ENCODE measurements around the gene SRCAP. TPM values are rescaled to one million over a fixed set of nuclear protein-coding genes. Genes with fewer than 3 reads are reported as not detected.

The SRCAP gene
- total RNA-seq, 1 donor from 2014 or later, result 79.7 TPM

GRCh38 chr16:30669903-30670824, 28.8 kb upstream of the SRCAP start:
- H3K9me3 Mint-ChIP-seq, result no peaks in the 10 kb centered on the region
- DNase-seq (ENCODE audit: low spot score in 2 of 2, unreplicated experiment in 2 of 2), result no peak

DNA sequence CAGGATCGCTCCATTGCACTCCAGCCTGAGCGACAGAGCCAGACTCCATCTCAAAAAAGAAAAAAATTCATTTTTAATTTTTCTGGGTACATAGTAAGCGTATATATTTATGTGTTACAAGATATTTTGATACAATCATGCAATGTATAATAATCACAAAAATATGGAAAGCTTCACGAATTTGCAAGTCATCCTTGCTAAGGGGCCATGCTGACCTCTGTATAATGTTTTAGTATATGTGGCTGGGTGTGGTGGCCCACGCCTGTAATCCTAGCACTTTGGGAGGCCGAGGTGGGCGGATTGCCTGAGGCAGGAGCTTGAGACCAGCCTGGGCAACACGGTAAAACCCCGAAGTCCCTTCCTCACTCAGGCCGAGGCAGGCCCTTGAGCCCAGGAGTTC, 23.8 kb upstream of the SRCAP start:
- TF ChIP-seq, protein P1, sequence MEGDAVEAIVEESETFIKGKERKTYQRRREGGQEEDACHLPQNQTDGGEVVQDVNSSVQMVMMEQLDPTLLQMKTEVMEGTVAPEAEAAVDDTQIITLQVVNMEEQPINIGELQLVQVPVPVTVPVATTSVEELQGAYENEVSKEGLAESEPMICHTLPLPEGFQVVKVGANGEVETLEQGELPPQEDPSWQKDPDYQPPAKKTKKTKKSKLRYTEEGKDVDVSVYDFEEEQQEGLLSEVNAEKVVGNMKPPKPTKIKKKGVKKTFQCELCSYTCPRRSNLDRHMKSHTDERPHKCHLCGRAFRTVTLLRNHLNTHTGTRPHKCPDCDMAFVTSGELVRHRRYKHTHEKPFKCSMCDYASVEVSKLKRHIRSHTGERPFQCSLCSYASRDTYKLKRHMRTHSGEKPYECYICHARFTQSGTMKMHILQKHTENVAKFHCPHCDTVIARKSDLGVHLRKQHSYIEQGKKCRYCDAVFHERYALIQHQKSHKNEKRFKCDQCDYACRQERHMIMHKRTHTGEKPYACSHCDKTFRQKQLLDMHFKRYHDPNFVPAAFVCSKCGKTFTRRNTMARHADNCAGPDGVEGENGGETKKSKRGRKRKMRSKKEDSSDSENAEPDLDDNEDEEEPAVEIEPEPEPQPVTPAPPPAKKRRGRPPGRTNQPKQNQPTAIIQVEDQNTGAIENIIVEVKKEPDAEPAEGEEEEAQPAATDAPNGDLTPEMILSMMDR (IDR thresholded peaks at IDR 0.05; ENCODE audit: unreplicated experiment), result no peak
- Mint-ChIP-seq H3K9me3 (no peaks in the 10 kb centered on the region), H3K4me3 (no peak overlapping the region), H3K36me3 (peaks cover 9% of the 10 kb centered on the region), H3K27me3 (ENCODE audit: low read depth) (peaks cover 4% of the 10 kb centered on the region), H3K4me1 (no peaks in the 10 kb centered on the region), H3K27ac (no peak overlapping the region)
- DNase-seq (ENCODE audit: low spot score in 2 of 2, unreplicated experiment in 2 of 2), result no peak

More at GRCh38 chr16:30669903-30670824, 28.8 kb upstream of the SRCAP start:
- Mint-ChIP-seq H3K27ac (no peak overlapping the region), H3K4me3 (no peak overlapping the region), H3K36me3 (peaks cover 33% of the 10 kb centered on the region), H3K4me1 (no peaks in the 10 kb centered on the region), H3K27me3 (ENCODE audit: low read depth) (peaks cover 1% of the 10 kb centered on the region)
- TF ChIP-seq, protein P1 (IDR thresholded peaks at IDR 0.05; ENCODE audit: unreplicated experiment), result no peak

DNA sequence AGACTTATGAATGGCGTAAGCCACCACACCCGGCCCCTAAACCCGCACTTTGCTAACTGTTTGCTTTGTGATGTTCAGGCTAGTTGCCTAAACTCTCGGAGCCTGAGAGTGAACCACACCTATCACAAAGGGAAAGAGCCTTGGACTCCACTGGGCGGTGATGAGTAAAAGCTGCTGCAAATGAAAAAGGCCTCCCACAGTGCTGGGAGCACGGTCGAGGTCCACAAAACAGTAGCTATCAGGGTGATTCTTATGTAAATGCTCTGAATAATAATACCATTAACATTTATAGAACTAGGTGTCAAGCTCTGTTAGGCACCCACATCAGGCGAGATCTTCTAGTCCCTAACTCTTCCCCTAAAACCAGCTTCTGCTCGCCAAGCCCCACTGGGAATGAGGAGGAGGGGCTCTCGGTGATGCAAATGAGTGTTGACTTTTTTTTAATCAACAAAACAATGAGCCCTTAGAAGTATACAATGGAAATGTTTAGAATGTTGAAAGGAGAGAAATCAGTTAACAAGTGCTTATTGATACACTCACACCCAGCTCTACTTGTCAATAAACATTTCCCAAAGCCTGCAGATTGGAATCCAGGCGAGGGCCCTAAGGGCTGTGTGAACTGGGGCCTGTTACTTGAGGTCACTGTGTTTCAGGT, 20.9 kb upstream of the SRCAP start:
- H3K9me3 Mint-ChIP-seq, result no peaks in the 10 kb centered on the region
- H3K4me3 Mint-ChIP-seq, result no peak overlapping the region
- no peak for DNase-seq (ENCODE audit: low spot score in 2 of 2, unreplicated experiment in 2 of 2)
- TF ChIP-seq, protein P1 (IDR thresholded peaks at IDR 0.05; ENCODE audit: unreplicated experiment), result no peak
- H3K27ac Mint-ChIP-seq, result no peak overlapping the region
- peaks cover 8% of the 10 kb centered on the region for H3K27me3 Mint-ChIP-seq (ENCODE audit: low read depth)
- H3K36me3 Mint-ChIP-seq, result no peaks in the 10 kb centered on the region
- no peaks in the 10 kb centered on the region for H3K4me1 Mint-ChIP-seq

DNA sequence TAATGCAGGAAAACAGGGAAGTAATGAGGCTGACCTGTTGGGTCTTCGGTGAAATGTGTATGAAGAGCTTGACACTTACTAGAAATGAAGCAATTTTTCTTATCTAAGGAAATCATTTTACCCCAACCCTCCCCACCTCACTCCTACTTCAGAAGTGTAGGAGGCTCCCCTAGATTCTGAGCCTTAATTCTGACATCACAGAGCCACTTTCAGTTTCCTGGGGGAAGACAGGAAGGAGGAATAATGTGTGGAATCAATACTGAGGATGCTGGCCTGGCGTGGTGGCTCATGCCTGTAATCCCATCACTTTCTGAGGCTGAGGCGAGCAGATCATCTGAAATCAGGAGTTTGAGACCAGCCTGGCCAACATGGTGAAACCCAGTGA, 20.4 kb upstream of the SRCAP start:
- TF ChIP-seq, protein P1 (IDR thresholded peaks at IDR 0.05; ENCODE audit: unreplicated experiment), result no peak
- H3K27me3 Mint-ChIP-seq (ENCODE audit: low read depth), result peaks cover 8% of the 10 kb centered on the region

GRCh38 chr16:30680326-30680725, 18.6 kb upstream of the SRCAP start:
- Mint-ChIP-seq H3K27me3 (ENCODE audit: low read depth) (peaks cover 7% of the 10 kb centered on the region), H3K4me3 (no peak overlapping the region), H3K4me1 (no peaks in the 10 kb centered on the region), H3K27ac (no peak overlapping the region), H3K9me3 (no peaks in the 10 kb centered on the region), H3K36me3 (no peaks in the 10 kb centered on the region)
- TF ChIP-seq, protein P1 (IDR thresholded peaks at IDR 0.05; ENCODE audit: unreplicated experiment), result no peak
- no peak for DNase-seq (ENCODE audit: low spot score in 2 of 2, unreplicated experiment in 2 of 2)

More for the DNA sequence above, 20.4 kb upstream of the SRCAP start:
- DNase-seq (ENCODE audit: low spot score in 2 of 2, unreplicated experiment in 2 of 2), result no peak
- Mint-ChIP-seq H3K4me3 (no peak overlapping the region), H3K36me3 (no peaks in the 10 kb centered on the region), H3K9me3 (no peaks in the 10 kb centered on the region), H3K4me1 (no peaks in the 10 kb centered on the region), H3K27ac (no peak overlapping the region)
